HG03460 (cell line): ENCODE data around the gene B3GNT8.
"Not testable (repeated sequence)": the region's sequence is repeated elsewhere in the genome, so short reads cannot be mapped to it uniquely, and the experiment has no call there.

Experiments
- ATAC-seq: cut with Tn5 transposase; IDR thresholded peaks from one replicate; pipeline ENCODE4 v1.9.1; 2021; ENCODE audit not compliant: unreplicated experiment

B3GNT8 gene

DNA sequence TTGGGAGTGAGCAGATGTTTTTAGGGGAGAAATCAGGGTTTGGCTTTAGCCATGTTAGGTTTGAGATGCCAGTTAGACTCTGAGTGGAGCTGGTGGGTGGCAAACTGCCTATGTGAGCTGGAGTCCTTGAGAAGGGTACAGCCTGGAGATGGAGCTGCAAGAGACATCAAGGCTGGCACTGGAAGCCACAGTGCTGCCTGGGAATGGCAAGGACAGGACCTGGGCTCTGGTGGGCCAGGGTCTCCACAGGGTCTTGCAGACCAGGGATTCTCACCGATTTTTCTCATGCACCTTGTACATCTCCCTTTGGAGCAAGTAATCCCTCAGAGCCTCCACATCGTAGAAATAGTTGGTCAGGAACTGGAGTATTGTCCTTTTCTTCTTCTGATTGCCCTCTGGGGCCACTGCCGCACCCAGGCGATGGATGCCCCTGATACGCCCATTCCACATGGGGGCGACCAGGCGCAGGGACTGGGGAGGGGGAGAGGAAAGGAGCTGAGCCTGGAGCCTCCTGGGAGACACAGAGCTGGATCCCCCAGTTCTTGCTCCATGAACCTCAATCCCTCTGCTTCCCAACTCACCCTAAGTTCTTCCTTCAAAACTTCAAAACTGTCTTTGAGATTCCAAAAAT, 10.9 kb upstream of the B3GNT8 start:
- no peak for ATAC-seq

DNA sequence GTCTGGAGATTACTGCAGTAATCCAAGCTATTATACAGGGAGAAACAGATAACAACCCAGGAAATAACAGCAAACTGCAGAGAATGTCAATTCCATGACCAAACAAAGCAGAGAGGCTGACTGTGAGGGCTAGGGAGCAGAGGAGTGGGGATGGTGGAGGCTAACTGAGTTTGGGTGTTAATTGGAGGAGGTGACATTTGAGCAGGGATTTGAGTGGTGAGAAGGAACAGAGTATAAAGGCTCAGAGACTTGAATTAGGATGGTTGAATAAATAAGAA, 9.4 kb upstream of the B3GNT8 start:
- ATAC-seq: no peak

DNA sequence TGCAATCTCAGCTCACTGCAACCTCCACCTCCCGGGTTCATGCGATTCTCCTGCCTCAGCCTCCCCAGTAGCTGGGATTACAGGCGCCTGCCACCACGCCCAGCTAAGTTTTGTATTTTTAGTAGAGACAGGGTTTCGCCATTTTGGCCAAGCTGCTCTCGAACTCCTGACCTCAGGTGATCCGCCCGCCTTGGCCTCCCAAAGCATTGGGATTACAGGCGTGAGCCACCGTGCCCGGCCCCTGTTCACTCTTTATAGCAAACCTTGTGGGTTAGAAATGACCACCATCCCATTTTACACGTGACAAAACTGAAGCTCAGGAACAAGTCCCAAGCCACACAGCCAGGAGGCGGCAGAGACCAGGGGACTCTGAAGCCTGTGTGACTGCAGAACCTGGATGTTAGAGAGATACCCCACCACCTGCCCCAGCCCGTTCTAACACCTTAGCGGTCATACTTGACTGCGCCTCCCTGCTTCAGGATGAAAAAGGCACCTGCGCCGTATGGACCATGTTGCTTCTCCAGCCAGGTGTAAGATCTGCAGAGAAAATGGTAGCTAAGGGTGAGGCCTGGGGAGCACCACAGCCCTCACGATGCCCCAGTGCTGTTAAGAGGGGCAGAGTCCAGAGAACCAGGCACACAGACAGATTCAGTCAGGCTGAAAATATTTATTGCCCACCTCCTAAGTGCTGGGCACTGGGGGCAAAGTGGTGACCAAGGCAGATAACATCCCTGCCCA, 8.9 kb upstream of the B3GNT8 start:
- no peak for ATAC-seq

DNA sequence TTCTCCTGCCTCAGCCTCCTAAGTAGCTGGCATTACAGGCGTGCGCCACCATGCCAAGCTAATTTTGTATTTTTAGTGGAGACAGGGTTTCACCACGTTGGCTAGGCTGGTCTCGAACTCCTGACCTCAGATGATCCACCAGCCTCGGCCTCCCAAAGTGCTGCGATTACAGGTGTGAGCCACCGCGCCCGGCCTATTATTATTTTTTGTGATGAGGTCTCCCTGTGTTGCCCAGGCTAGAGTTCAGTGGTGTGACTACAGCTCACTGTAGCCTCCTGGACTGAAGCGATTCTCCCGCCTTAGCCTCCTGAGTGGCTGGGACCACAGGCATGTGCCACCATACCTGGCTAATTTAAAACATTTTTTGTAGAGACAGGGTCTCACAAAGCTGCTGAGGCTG, 8.2 kb upstream of the B3GNT8 start:
- ATAC-seq: not testable (repeated sequence)

GRCh38 chr19:41434450-41434849, 7.3 kb upstream of the B3GNT8 start:
- ATAC-seq: no peak

GRCh38 chr19:41433171-41433570, 6.0 kb upstream of the B3GNT8 start:
- ATAC-seq: no peak

DNA sequence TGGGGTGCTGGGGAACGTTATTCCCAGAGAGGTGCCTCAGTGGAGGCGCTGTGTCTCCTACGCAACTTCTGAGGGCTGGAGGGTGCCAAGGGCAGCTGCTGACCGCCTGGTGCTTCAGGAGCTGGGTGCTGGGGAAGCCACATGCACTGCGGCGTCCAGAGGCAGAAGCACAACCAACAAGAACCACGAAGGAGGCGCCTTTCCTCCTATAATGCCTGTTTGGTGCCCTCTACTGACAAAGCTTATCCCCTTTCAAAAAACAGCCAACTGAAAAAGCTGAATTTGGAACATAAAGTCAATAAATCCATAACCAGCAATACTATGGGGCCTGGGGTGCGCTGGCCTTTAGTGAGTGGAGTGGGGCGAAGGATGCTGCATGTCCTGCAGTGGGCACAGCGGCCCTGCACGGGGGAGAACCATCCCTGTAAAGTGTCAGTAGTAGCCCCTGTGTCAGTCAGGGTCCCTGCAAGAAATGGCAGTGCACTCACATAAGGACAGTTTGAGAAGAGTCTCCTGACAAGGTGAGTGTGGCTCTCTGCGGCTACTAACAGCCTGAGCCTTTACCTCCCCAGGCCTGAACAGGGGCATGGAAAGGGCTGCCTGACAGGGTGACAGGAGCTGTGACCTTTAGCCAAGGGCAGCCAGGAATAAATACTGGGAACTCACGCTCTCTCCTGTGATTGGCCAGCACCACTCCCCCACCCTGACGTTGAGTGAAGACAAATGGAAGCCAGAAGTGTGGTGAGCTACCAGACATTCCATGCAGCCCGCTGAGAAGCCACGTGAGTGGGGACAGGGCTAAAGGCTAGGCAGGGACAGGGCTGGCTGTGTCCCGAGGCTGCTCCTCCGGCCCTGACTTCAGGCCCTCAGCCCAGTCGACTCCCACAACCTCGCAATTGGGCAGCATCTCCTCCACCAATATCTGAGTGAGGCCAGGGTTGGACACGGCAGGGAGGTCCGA, 4.5 kb upstream of the B3GNT8 start:
- no peak for ATAC-seq

- ATAC-seq: no peak
These were observed 3.7 kb upstream of the B3GNT8 start for GRCh38 chr19:41430922-41431321.

DNA sequence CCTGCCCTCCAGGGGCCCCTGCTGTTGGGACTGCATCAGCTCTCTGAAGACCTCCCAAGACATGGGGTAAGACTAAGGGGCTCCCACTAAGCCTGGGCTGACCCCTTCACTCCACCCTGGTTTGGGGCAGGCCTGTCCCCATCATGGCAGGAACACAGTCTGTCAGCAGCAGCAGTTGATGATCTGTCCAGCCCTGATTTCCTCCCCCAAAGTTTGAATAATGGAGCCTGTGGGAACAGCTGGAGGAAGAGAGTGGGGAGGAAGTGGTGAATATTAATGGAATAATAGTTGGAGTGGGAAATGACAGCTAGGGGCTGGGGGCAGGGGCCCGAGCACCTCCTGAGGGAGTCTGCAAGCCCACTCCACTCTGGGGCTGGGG, 1.3 kb upstream of the B3GNT8 start:
- no peak for ATAC-seq

- ATAC-seq: no peak
These were observed 690 bp upstream of the B3GNT8 start for GRCh38 chr19:41427647-41428480.

DNA sequence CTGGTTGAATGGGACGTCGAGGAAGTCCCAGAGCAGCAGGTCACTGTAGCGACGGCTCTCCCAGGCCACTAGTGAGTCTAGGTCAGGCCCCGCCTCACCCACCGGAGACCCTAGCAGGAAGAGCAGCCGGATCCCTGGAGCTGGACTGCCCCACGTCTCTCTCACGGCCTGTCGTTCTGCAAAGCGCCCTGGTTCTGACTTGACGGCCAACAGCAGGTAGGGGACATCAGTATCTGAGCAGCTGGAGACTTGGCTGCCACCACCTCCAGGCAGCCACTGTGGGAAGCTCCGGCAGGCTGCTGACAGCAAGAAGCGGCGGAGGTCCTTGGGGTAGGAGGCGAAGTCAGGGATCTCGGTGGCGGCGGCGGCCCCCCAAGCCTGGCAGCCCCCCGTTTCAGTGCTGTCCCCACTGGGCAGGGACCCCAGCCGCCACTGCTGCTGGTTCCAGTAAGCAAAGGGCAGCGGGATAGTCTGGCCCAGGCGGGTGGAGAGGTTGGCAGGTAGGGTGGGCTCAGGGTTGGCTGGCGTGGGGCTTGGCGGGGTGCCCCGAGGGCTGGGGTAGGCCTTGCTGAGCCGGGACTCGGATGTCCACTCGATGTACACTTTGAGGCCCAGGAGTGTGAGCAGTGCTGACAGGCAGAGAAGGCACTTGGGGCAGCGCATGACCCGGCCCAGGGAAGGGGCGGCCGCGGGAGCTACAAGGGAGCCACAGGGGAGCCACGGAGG, 895 bp downstream of the B3GNT8 start:
- no peak for ATAC-seq

- ATAC-seq: no peak
These were observed 1.7 kb downstream of the B3GNT8 start for GRCh38 chr19:41425174-41426115.

DNA sequence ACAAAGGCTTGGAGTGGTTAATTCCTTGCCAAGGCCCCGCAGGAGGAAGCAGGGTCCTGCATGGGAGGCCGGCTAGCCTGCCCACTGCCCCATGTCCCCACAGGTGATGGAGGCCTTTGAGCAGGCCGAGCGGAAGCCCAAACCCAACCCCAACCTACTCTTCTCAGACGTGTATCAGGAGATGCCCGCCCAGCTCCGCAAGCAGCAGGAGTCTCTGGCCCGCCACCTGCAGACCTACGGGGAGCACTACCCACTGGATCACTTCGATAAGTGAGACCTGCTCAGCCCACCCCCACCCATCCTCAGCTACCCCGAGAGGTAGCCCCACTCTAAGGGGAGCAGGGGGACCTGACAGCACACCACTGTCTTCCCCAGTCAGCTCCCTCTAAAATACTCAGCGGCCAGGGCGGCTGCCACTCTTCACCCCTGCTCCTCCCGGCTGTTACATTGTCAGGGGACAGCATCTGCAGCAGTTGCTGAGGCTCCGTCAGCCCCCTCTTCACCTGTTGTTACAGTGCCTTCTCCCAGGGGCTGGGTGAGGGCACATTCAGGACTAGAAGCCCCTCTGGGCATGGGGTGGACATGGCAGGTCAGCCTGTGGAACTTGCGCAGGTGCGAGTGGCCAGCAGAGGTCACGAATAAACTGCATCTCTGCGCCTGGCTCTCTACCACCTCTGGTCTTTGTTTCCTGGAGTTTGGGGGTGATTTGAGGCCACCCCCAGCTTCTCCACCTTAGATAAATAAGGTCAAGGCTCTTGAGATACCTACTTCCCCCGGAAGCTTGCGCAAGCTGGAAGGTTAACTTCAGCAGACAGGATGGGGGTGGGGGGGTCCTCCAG, 2.6 kb downstream of the B3GNT8 start:
- ATAC-seq: no peak

DNA sequence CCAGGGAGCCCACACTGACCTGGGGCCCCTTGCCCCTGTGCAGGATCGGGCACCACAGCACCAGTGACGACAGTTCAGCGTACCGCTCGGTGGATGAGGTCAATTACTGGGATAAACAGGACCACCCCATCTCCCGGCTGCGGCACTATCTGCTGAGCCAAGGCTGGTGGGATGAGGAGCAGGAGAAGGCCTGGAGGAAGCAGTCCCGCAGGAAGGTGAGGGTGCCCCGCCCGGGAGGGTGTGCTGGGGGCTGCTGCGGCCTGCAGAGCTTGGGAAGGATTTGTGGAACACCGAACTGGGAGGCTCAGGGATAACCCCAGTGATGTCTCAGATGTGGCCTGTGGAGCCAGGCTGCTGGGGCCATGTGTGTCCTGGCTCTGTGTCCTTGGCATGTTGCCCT, 4.2 kb downstream of the B3GNT8 start:
- no peak for ATAC-seq

GRCh38 chr19:41422456-41422855, 4.7 kb downstream of the B3GNT8 start:
- ATAC-seq: no peak

- no peak for ATAC-seq
These were observed 5.2 kb downstream of the B3GNT8 start for GRCh38 chr19:41421973-41422372.

- no peak for ATAC-seq
These were observed 5.9 kb downstream of the B3GNT8 start for GRCh38 chr19:41421314-41421713.

GRCh38 chr19:41420101-41420880, 6.9 kb downstream of the B3GNT8 start:
- no peak for ATAC-seq
